ENCODE results near the gene GATA2.
A peak's percentile ranks its signal among the peaks of the same experiment; 100 is the strongest.

GATA2 gene

GRCh38 chr3:128487813-128488635, 5.0 kb downstream of the GATA2 start:
- Histone ChIP-seq H3K4me3 (ENCODE audit: severe bottlenecking) (peak overlapping the region; percentile 74), H3K27me3 (ENCODE audit: insufficient read depth, poor library complexity, severe bottlenecking) (no peaks in the 10 kb centered on the region), H3K4me1 (ENCODE audit: insufficient read depth, poor library complexity, severe bottlenecking) (no peaks in the 10 kb centered on the region), H3K9me3 (ENCODE audit: severe bottlenecking) (no peaks in the 10 kb centered on the region), H3K36me3 (ENCODE audit: low read depth) (peaks cover 5% of the 10 kb centered on the region; the same call in 1 of the 2 replicates), H3K27ac (ENCODE audit: poor library complexity, severe bottlenecking) (peak overlapping the region; percentile 30)
- no peak for TF ChIP-seq CTCF (IDR thresholded peaks at IDR 0.05; ENCODE audit: poor library complexity, severe bottlenecking)
- DNase-seq (ENCODE audit: low spot score): peak; percentile 89
- ATAC-seq (ENCODE audit: low read depth): peak; percentile 81

GRCh38 chr3:128487538-128487812, 5.5 kb downstream of the GATA2 start:
- Histone ChIP-seq H3K4me3 (ENCODE audit: severe bottlenecking) (peak overlapping the region; percentile 74), H3K27me3 (ENCODE audit: insufficient read depth, poor library complexity, severe bottlenecking) (no peaks in the 10 kb centered on the region), H3K9me3 (ENCODE audit: severe bottlenecking) (no peaks in the 10 kb centered on the region), H3K36me3 (ENCODE audit: low read depth) (peaks cover 5% of the 10 kb centered on the region; the same call in 1 of the 2 replicates), H3K27ac (ENCODE audit: poor library complexity, severe bottlenecking) (no peak overlapping the region), H3K4me1 (ENCODE audit: insufficient read depth, poor library complexity, severe bottlenecking) (no peaks in the 10 kb centered on the region)
- DNase-seq (ENCODE audit: low spot score): no peak
- no peak for TF ChIP-seq CTCF (IDR thresholded peaks at IDR 0.05; ENCODE audit: poor library complexity, severe bottlenecking)
- ATAC-seq (ENCODE audit: low read depth): no peak

- peaks cover 3% of the 10 kb centered on the region; the same call in 1 of the 2 replicates for H3K36me3 ChIP-seq (ENCODE audit: low read depth)
- ATAC-seq (ENCODE audit: low read depth): peak; percentile 20; the same call in 1 of the 3 replicates
- H3K4me1 ChIP-seq (ENCODE audit: insufficient read depth, poor library complexity, severe bottlenecking): no peaks in the 10 kb centered on the region
- no peaks in the 10 kb centered on the region for H3K27me3 ChIP-seq (ENCODE audit: insufficient read depth, poor library complexity, severe bottlenecking)
- H3K9me3 ChIP-seq (ENCODE audit: severe bottlenecking): no peaks in the 10 kb centered on the region
- H3K27ac ChIP-seq (ENCODE audit: poor library complexity, severe bottlenecking): no peak overlapping the region
- no peak for TF ChIP-seq CTCF (IDR thresholded peaks at IDR 0.05; ENCODE audit: poor library complexity, severe bottlenecking)
- H3K4me3 ChIP-seq (ENCODE audit: severe bottlenecking): peak overlapping the region; percentile 74
- DNase-seq (ENCODE audit: low spot score): no peak
Observed at GRCh38 chr3:128486681-128487537, 6.1 kb downstream of the GATA2 start.

- ATAC-seq (ENCODE audit: low read depth) (no peak), DNase-seq (ENCODE audit: low spot score) (peak; percentile 56)
- no peaks in the 10 kb centered on the region for H3K36me3 ChIP-seq (ENCODE audit: low read depth)
- H3K9me3 ChIP-seq (ENCODE audit: severe bottlenecking): no peaks in the 10 kb centered on the region
- no peaks in the 10 kb centered on the region for H3K4me1 ChIP-seq (ENCODE audit: insufficient read depth, poor library complexity, severe bottlenecking)
- H3K27me3 ChIP-seq (ENCODE audit: insufficient read depth, poor library complexity, severe bottlenecking): no peaks in the 10 kb centered on the region
- TF ChIP-seq CTCF (IDR thresholded peaks at IDR 0.05; ENCODE audit: poor library complexity, severe bottlenecking): no peak
- no peak overlapping the region for H3K27ac ChIP-seq (ENCODE audit: poor library complexity, severe bottlenecking)
- peak overlapping the region; percentile 74 for H3K4me3 ChIP-seq (ENCODE audit: severe bottlenecking)
Observed at GRCh38 chr3:128486205-128486628, 6.8 kb downstream of the GATA2 start.

Data from RWPE2 (cell line).